Stimulated activated CD4-positive, alpha-beta T cell treated with anti-CD3 and anti-CD28 coated beads, TNF-alpha, amount 100 ng/mL, for 24 hours (primary cell): ENCODE data around the gene ZMYND19.
"Not testable (repeated sequence)": the region's sequence is repeated elsewhere in the genome, so short reads cannot be mapped to it uniquely, and the experiment has no call there.

Source experiments
- DNase-seq, 3 experiments: peaks; one replicate each; pipeline ENCODE4 v3.0.0-alpha.2; 2020; ENCODE audit warnings: low read depth in 3 of 3

ZMYND19 gene

GRCh38 chr9:137589441-137590122 lies 730 bp downstream of the ZMYND19 start:
- no peak for DNase-seq

- DNase-seq = no peak
These were observed 1.4 kb downstream of the ZMYND19 start for GRCh38 chr9:137588891-137589290.

DNA sequence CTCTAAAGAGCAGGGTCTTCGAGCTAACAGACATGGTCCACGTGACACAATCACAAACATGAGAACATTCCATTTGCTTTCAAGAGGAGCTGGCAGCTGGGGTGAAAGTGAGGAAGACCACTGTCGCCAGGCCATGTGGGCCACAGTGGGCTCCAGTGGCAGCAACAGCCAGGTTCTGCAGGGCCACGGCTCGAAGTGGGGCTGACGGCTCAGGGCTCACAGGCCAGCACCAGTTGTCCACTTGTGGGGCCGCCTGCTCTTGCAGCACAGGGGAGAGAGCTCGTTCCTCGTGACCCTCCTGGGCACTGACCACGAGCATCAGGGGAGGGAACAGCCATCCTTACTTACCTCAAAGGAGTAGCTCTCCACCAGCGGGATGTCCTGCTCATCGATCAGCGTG lies 2.0 kb downstream of the ZMYND19 start:
- no peak for DNase-seq

GRCh38 chr9:137586854-137587253 lies 3.5 kb downstream of the ZMYND19 start:
- DNase-seq = no peak

- no peak for DNase-seq
These were observed 6.4 kb downstream of the ZMYND19 start for GRCh38 chr9:137583957-137584356.

DNA sequence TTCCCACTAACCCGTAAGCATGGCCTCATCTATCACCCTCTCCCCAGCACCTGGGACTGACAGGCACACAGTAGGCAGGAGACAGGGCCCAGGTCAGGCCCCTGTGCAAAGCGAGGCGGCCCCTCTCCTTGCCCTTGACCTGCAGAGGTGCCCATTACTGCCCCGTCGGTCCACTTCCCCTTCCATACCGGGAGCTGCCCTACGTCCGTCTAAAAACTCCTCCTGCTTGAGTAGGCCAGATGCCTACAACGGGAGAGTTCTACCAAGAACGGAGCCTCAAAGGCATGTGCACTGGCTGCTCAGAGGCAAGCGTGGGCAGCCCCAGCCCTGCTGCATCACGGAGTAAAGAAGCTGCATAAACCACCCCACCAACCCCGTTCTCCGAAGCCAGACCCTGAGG lies 7.0 kb downstream of the ZMYND19 start:
- DNase-seq = no peak

DNA sequence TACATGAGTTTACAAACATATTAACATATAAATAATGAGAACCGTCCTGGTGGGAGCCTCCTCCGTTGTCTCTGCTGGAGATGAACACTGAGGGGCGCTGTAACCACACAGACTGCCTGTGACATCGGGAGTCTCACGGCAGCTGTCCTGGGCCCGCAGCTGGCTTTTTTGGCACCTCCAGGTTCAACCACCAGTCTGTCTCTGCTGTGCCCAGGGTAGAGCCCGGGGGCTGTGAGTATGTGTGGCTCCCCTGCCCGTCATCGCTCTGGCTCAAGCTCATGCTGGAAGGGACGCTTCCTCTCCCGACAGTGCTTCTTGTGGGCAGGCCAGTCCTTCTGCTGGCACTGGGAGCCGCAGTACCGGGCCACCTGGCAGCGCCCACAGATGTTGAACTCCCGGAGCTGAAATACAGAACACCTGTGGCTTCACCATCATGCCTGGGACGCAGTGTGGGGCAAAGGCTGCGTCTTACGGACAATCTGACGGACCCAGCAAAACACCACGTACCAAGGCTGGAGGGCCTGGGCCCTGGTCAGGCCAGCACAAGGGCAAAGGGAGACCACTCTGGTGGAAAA lies 7.9 kb downstream of the ZMYND19 start:
- no peak for DNase-seq

GRCh38 chr9:137581361-137582285 lies 8.7 kb downstream of the ZMYND19 start:
- DNase-seq = no peak

- DNase-seq = no peak
These were observed 9.4 kb downstream of the ZMYND19 start for GRCh38 chr9:137580954-137581322.

- DNase-seq = no peak
These were observed 9.9 kb downstream of the ZMYND19 start for GRCh38 chr9:137580209-137580953.

GRCh38 chr9:137579259-137579604 lies 11.1 kb downstream of the ZMYND19 start:
- no peak for DNase-seq

- DNase-seq = peak; percentile 90 to 97 (median 94)
These were observed 11.6 kb downstream of the ZMYND19 start, which contains the start of gene DPH7 for GRCh38 chr9:137578518-137579258. Gene DPH7, minus strand, starts transcription at chr9:137578925. Its CDS starts 148 bp downstream, at chr9:137578777.

- DNase-seq = no peak
These were observed 14.4 kb downstream of the ZMYND19 start for GRCh38 chr9:137575716-137576411.

GRCh38 chr9:137575364-137575715 lies 15.0 kb downstream of the ZMYND19 start:
- DNase-seq = no peak

GRCh38 chr9:137574192-137574591 lies 16.1 kb downstream of the ZMYND19 start:
- no peak for DNase-seq

DNA sequence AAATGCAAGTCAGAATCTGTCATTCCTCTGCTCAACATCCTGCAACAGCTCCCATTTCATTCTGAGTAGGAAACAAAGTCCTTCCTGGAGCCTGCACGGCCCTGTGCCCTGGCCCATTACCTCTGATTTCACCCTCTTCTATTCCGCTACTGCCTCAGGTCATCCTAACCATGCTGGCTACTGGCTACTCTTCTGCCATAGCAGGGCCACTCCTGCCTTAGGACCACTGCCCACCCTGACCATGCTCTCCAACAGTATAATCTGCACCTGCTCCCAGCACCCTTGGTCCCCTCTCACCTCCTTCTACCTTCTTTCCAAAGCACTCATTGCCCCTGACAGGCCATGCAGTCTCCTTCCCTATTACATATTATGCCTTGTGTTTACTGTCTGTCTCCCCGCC lies 19.7 kb downstream of the ZMYND19 start:
- DNase-seq = no peak

DNA sequence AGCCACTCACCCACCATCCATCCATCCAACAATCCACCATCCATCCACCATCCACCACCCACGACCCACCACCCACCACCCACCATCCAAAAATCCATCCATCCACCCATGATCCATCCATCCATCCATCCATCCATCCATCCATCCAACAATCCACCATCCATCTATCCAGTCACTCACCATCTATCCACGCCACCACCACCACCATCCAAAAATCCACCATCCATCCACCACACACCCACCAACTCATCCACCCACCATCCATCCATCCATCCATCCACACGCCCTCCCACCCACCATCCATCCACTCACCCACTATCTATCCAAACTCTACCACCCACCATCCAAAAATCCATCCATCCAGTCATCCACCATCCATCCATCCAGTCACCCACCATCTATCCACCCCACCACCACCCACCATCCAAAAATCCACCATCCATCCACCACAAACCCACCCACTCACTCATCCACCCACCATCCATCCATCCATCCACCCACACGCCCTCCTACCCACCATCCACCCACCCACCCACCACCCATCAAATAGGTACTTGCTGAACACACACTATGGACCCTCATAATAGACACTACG lies 20.6 kb downstream of the ZMYND19 start:
- no peak for DNase-seq

DNA sequence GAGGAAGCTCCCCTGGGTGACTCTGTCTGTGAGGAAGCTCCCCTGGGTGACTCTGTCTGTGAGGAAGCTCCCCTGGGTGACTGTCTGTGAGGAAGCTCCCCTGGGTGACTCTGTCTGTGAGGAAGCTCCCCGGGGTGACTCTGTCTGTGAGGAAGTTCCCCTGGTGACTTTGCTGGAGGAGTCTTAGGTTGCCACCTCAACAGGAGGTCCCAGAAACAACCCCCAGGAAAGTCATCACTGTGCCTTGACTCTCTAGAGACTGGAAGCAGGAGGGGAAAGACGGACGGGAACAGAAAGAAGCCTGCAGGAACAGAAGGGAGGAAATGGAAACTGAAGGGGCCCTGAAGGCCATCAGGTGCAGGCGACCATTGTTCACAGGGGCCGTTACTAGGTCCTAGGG lies 21.9 kb downstream of the ZMYND19 start:
- not testable (repeated sequence) for DNase-seq

DNA sequence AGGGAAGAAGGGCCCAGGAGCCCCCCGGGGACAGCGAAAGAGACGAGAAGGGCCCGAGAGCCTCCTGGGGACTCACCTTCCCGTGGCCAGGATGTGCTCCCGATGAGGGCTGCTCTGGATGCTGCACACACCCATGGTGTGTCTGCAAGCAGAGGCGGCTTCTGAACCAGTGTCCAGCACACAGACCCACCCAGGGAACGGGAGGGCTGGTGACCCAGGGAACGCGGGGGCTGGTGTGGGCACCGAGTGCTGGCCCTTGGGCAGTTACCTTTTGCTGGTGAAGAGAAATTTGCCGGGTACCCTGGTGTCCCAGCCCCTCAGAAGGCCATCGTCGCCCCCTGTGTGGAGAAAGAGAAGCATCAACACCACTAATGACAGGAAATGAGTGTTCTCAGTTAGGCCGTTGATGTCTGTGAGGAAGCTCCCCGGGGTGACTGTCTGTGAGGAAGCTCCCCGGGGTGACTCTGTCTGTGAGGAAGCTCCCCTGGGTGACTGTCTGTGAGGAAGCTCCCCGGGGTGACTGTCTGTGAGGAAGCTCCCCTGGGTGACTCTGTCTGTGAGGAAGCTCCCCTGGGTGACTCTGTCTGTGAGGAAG lies 25.4 kb downstream of the ZMYND19 start:
- DNase-seq = no peak

GRCh38 chr9:137564134-137564533 lies 26.2 kb downstream of the ZMYND19 start:
- no peak for DNase-seq
